GM20000 (cell line): ENCODE results near the gene RANBP3.

Source experiments
- DNase-seq: peaks from one replicate; pipeline ENCODE4 v3.0.0; 2012; ENCODE audit warnings: low spot score
- CTCF ChIP-seq: IDR thresholded peaks from 2 replicates; pipeline ENCODE4 v1.5.1; 2012; ENCODE audit warnings: mild to moderate bottlenecking, control low read depth; ENCODE audit errors: extremely low read depth, missing control alignments

RANBP3 gene

GRCh38 chr19:5951338-5951861 lies 26.5 kb downstream of the RANBP3 start:
- peak; percentile 70 for DNase-seq
- no peak for TF ChIP-seq CTCF

- no peak for DNase-seq
- TF ChIP-seq CTCF = no peak
Observed at GRCh38 chr19:5950741-5951140, 27.2 kb downstream of the RANBP3 start.

- no peak for DNase-seq
- TF ChIP-seq CTCF = no peak
Observed at GRCh38 chr19:5949792-5950305, 28.1 kb downstream of the RANBP3 start.

- no peak for DNase-seq
- TF ChIP-seq CTCF = no peak
Observed at GRCh38 chr19:5948752-5949564, 29.0 kb downstream of the RANBP3 start.

- DNase-seq = no peak
- no peak for TF ChIP-seq CTCF
Observed at GRCh38 chr19:5947435-5947834, 30.5 kb downstream of the RANBP3 start.

GRCh38 chr19:5943623-5944022 lies 34.3 kb downstream of the RANBP3 start:
- no peak for DNase-seq
- TF ChIP-seq CTCF = no peak

GRCh38 chr19:5943045-5943444 lies 34.9 kb downstream of the RANBP3 start:
- DNase-seq = no peak
- TF ChIP-seq CTCF = no peak
